Heart left ventricle (tissue), 16 donors: ENCODE measurements around the gene ALMS1. TPM values are rescaled to one million over a fixed set of nuclear protein-coding genes. Genes with fewer than 3 reads are reported as not detected.
A peak's percentile ranks its signal among the peaks of the same experiment; 100 is the strongest.
"Not testable (repeated sequence)": the region's sequence is repeated elsewhere in the genome, so short reads cannot be mapped to it uniquely, and the experiment has no call there.

Experiments used
- ATAC-seq, 4 donors: fragments of 200-7000 bp; cut with Tn5 transposase; one replicate each; pipeline ENCODE4 v1.9.1; 2020 to 2022; ENCODE audit warnings: moderate library complexity in 4 of 4, mild to moderate bottlenecking in 3 of 4, moderate number of reproducible peaks in 1 of 4
- DNase-seq, 5 donors: peaks; one replicate each; pipeline ENCODE4 v3.0.0-alpha.2; 2020
- H3K27ac ChIP-seq, 12 donors: fragments of 200-600 bp; sonication (generic) in 4 of 12; one replicate each; pipeline versions ENCODE4 v1.5.0 to v1.8.0; 2016 to 2022; ENCODE audit warnings: mild to moderate bottlenecking in 2 of 12
- H3K27me3 ChIP-seq, 9 donors: fragments of 200-600 bp; sonication (generic) in 2 of 9; one replicate each; pipeline versions ENCODE4 v1.5.1 to v1.8.0; 2016 to 2022; ENCODE audit warnings: mild to moderate bottlenecking in 3 of 9
- H3K36me3 ChIP-seq, 9 donors: fragments of 200-600 bp; sonication (generic) in 2 of 9; one replicate each; pipeline versions ENCODE4 v1.5.0 to v1.8.0; 2018 to 2022; ENCODE audit warnings: mild to moderate bottlenecking in 2 of 9
- H3K4me1 ChIP-seq, 12 donors: fragments of 200-600 bp; sonication (generic) in 4 of 12; one replicate each; pipeline versions ENCODE4 v1.5.0 to v1.8.0; 2016 to 2022; ENCODE audit warnings: mild to moderate bottlenecking in 3 of 12
- H3K4me3 ChIP-seq, 12 donors: fragments of 200-600 bp; sonication (generic) in 4 of 12; one replicate each; pipeline versions ENCODE4 v1.5.0 to v1.8.0; 2017 to 2022; ENCODE audit warnings: mild to moderate bottlenecking in 9 of 12, moderate library complexity in 4 of 12
- H3K9me3 ChIP-seq, 12 donors: fragments of 200-600 bp; sonication (generic) in 4 of 12; one replicate each; pipeline versions ENCODE4 v1.5.0 to v1.8.0; 2016 to 2022; ENCODE audit warnings: mild to moderate bottlenecking in 1 of 12
- POLR2A ChIP-seq, 2 donors: fragments of 450-650 bp; IDR thresholded peaks; one replicate each; pipeline ENCODE4 v1.6.1; 2017; ENCODE audit warnings: antibody characterized with exemption in 2 of 2, mild to moderate bottlenecking in 2 of 2, moderate library complexity in 2 of 2
- WGBS, 4 donors: extraction: QIAGEN DNeasy Blood & Tissue Kit in 2 of 4; methylation state at CpG; one replicate each; pipeline versions ENCODE4 v1.1.5 to v1.1.7; 2013 to 2018; 5-methylcytosine and 5-hydroxymethylcytosine counted together
- intact Hi-C, 10 donors: fragments of 100-400 bp; cut with DNase I; formaldehyde crosslinking; loops; one replicate each; pipeline versions ENCODE4 v1.11.1 to v1.14.2; 2022
- polyA plus RNA-seq, 2 donors: library from polyadenylated mRNA; stranded (reverse); fragments of 200-250 nt; gene quantifications; one replicate each; pipeline ENCODE4 v1.2.3, GENCODE V29; 2013
- total RNA-seq, 9 donors: library from RNA; depleted of rRNA in 2 of 9; stranded (reverse); fragments of >200 nt in 2 of 9; fragmentation: NEBNext Ultra II Directional in 3 of 9; extraction: Animal tissue kit (Norgen Biotek cat#: 25700) in 3 of 9; gene quantifications; one replicate each; pipeline versions ENCODE4 v1.1.0 to v1.2.4, GENCODE V29; 2016 to 2023
- TF ChIP-seq, protein P1 (sequence below), 12 donors: fragments of 200-600 bp; sonication (generic) in 4 of 12; IDR thresholded peaks; one replicate each; pipeline versions ENCODE4 v1.5.0 to v1.8.0; 2018 to 2022; ENCODE audit warnings: antibody characterized with exemption in 12 of 12, mild to moderate bottlenecking in 5 of 12
- donor health status: ischemic (EF 13 %, LVEDD 7.1; RV severe dilation, severe dysfunction).
- donor health status: healthy with polysubstance abuse.
- donor health status: DM: no; HTN: yes; CAD: no.
- donor health status: DM: no; HTN: no; CAD: no.
- donor health status: ischemic (EF 25% LVEDD 6.9; RV normal size, moderate dysfunction).
- donor health status: ischemic (EF 25% LVEDD 5.7; RV mildly dilated, moderate dysfunction).
- donor health status: healthy.
- donor health status: DM: yes; HTN: yes; CAD: no.
- donor health status: ischemic (EF 35%, LVEDD 5.7; RV mildly dilated, moderate dysfunction).
- donor health status: nonischemic (EF 11% LVEDD 7.7; RV severe dilation, severe dysfunction).
- donor health status: DM: yes; HTN: yes; CAD: no.
- donor health status: PGD.
- donor health status: ischemic (EF 29% LVEDD 5.4; RV normal size, mild dysfunction).
- donor health status: nonischemic (EF 23%, LVEDD 6.1; RV moderate dilation, normal function).

The ALMS1 gene
- total and polyA plus RNA-seq, 11 donors, result 2.5 to 21.4 (median 9.4) TPM

DNA sequence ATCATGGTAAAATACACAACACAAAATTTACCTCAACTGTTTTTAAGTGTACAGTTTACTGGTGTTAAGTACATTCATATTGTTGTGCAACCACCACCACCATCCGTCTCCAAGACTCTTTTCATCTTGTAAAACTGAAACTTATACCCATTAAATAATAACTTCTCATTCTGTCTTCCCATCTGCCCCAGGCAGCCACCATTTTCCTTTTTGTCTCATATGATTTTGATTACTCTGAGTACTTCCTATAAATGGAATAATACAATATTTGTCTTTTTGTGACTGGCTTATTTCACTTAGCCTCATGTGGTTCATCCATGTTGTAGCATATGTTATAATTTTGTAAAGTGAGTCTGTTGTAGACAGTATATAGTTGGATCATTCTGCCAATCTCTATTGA is 82.7 kb downstream of the ALMS1 start:
- no peaks in the 10 kb centered on the region for H3K36me3 ChIP-seq
- H3K9me3 ChIP-seq, result peaks cover 0 to 7% (median 0%) of the 10 kb centered on the region in 12 donors
- H3K4me3 ChIP-seq, result no peak overlapping the region
- ATAC-seq, result no peak
- 91 to 98% (median 95%) methylated on average over 1 of the region's 1 CpG for WGBS, 4 donors
- no peaks in the 10 kb centered on the region for H3K4me1 ChIP-seq
- H3K27ac ChIP-seq, result no peak overlapping the region
- TF ChIP-seq POLR2A (IDR thresholded peaks at IDR 0.05), result no peak
- TF ChIP-seq, protein P1, sequence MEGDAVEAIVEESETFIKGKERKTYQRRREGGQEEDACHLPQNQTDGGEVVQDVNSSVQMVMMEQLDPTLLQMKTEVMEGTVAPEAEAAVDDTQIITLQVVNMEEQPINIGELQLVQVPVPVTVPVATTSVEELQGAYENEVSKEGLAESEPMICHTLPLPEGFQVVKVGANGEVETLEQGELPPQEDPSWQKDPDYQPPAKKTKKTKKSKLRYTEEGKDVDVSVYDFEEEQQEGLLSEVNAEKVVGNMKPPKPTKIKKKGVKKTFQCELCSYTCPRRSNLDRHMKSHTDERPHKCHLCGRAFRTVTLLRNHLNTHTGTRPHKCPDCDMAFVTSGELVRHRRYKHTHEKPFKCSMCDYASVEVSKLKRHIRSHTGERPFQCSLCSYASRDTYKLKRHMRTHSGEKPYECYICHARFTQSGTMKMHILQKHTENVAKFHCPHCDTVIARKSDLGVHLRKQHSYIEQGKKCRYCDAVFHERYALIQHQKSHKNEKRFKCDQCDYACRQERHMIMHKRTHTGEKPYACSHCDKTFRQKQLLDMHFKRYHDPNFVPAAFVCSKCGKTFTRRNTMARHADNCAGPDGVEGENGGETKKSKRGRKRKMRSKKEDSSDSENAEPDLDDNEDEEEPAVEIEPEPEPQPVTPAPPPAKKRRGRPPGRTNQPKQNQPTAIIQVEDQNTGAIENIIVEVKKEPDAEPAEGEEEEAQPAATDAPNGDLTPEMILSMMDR (IDR thresholded peaks at IDR 0.05), result no peak
- intact Hi-C loops, result no loop called here
- DNase-seq, result no peak
- H3K27me3 ChIP-seq, result no peaks in the 10 kb centered on the region

DNA sequence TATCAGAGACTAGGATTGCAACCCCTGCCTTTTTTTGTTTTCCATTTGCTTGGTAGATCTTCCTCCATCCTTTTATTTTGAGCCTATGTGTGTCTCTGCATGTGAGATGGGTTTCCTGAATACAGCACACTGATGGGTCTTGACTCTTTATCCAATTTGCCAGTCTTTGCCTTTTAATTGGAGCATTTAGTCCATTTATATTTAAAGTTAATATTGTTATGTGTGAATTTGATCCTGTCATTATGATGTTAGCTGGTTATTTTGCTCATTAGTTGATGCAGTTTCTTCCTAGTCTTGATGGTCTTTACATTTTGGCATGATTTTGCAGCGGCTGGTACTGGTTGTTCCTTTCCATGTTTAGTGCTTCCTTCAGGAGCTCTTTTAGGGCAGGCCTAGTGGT is 98.2 kb downstream of the ALMS1 start:
- DNase-seq, H3K9me3 ChIP-seq, H3K4me1 ChIP-seq, H3K4me3 ChIP-seq, H3K27me3 ChIP-seq, H3K27ac ChIP-seq, intact Hi-C loops, ATAC-seq, H3K36me3 ChIP-seq: not testable (repeated sequence)
- WGBS, 4 donors, result no CpG with 5 or more reads among the region's 1 CpG

DNA sequence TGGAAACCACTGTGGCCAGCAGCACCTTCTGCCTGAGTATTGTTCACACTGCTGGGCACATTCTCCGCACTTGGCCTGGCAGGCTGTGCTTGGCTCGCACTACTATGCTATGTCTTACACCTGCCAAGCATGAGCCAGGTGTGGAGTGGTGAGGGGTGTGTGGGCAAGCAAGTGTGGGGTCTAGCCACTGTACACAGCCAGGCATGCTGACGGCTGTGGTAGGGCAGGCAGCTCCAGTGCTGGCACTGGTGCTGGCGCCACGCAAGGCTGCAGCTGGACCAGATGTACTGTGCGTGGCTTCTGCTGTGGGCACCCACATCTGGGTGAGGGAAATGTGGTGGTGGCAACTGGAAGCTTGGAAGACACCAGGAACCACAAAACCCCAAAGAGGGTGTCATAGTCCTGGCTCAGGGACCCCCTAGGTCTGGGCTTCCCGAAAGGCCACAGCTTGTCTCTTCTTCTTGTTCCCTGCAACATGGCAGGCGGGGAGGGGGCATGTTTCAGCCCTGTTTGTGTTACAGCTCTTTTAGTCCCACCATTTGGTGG is 101.5 kb downstream of the ALMS1 start:
- no peak overlapping the region for H3K4me3 ChIP-seq
- no peaks in the 10 kb centered on the region for H3K9me3 ChIP-seq
- ATAC-seq (no peak), DNase-seq (peak in 1 of 5 donors; percentile 31)
- H3K27ac ChIP-seq, result no peak overlapping the region
- intact Hi-C loops, result no loop called here
- H3K36me3 ChIP-seq, result peaks cover 0 to 37% (median 25%) of the 10 kb centered on the region in 9 donors
- 94 to 98% (median 98%) methylated on average over 7 to 8 of the region's 8 CpGs for WGBS, 4 donors
- no peaks in the 10 kb centered on the region for H3K4me1 ChIP-seq
- H3K27me3 ChIP-seq, result no peaks in the 10 kb centered on the region
- TF ChIP-seq, protein P1 (IDR thresholded peaks at IDR 0.05), result no peak
- TF ChIP-seq POLR2A (IDR thresholded peaks at IDR 0.05), result no peak

DNA sequence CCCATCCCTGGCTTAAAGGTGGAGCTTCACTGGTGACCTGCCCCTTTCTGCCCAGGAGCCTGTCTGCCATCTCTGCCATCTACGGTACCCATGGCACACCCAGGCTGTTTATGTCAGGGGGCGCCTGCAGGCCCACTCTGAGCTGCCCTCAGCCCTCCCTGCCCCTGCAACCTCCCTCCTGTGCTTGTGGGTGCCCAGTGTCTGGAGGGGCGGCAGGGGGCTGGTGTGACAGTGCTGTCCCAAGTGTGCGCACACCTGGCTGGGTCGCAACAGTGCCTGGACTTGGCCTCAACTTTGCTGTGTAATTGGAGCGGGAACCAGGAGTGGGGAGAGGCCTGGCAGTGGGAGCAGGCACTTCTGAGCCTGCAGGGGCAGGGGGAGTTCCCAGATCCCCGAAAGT is 102.4 kb downstream of the ALMS1 start:
- no peaks in the 10 kb centered on the region for H3K27me3 ChIP-seq
- intact Hi-C loops, result no loop called here
- no peaks in the 10 kb centered on the region for H3K9me3 ChIP-seq
- H3K4me1 ChIP-seq, result no peaks in the 10 kb centered on the region
- H3K27ac ChIP-seq, result no peak overlapping the region
- peaks cover 0 to 37% (median 25%) of the 10 kb centered on the region in 9 donors for H3K36me3 ChIP-seq
- TF ChIP-seq, protein P1 (IDR thresholded peaks at IDR 0.05), result no peak
- no peak for TF ChIP-seq POLR2A (IDR thresholded peaks at IDR 0.05)
- H3K4me3 ChIP-seq, result no peak overlapping the region
- no peak for ATAC-seq
- peak in 1 of 5 donors; percentile 33 for DNase-seq
- WGBS, 4 donors, result 90 to 100% (median 99%) methylated on average over 4 to 7 of the region's 7 CpGs

DNA sequence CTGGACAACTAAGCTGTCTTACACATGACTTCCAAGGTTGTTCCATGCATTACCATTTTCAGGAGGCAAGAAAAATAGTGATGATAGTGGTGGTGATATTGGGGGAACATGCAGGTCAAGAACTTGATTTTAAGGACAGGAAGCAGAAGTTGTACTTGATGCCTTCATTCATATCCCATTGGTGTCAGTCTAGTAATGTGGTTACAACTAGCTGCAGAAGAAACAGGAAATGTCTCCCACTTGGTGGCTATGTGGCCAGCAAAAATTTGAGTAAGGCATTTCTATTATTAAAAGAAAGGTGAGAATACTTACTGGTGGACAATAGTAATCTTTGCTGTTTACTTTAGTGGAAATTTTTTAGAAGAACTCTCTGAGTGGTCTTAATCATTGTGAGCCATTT is 103.4 kb downstream of the ALMS1 start:
- H3K9me3 ChIP-seq, result no peaks in the 10 kb centered on the region
- peaks cover 0 to 37% (median 25%) of the 10 kb centered on the region in 9 donors for H3K36me3 ChIP-seq
- TF ChIP-seq, protein P1 (IDR thresholded peaks at IDR 0.05), result no peak
- no peak for TF ChIP-seq POLR2A (IDR thresholded peaks at IDR 0.05)
- no peaks in the 10 kb centered on the region for H3K4me1 ChIP-seq
- H3K4me3 ChIP-seq, result no peak overlapping the region
- no peak for ATAC-seq
- no peak overlapping the region for H3K27ac ChIP-seq
- H3K27me3 ChIP-seq, result no peaks in the 10 kb centered on the region
- intact Hi-C loops, result no loop called here
- DNase-seq, result no peak
